Breast epithelium (tissue), 3 donors: ENCODE data around the gene DPP4.

Source experiments
- CTCF ChIP-seq, 3 donors: fragments of 450-650 bp; IDR thresholded peaks; one replicate each; pipeline ENCODE4 v1.5.1; 2016 to 2017; ENCODE audit warnings: antibody characterized with exemption in 3 of 3, mild to moderate bottlenecking in 3 of 3, moderate library complexity in 3 of 3
- POLR2A ChIP-seq: fragments of 450-650 bp; IDR thresholded peaks from one replicate; pipeline ENCODE4 v1.6.1; 2016; ENCODE audit warnings: antibody characterized with exemption, mild to moderate bottlenecking, moderate library complexity
- POLR2AphosphoS5 ChIP-seq, 3 donors: sonication (generic); formaldehyde crosslinking; IDR thresholded peaks; one replicate each; pipeline ENCODE4 v1.6.1; 2017; ENCODE audit warnings: antibody characterized with exemption in 3 of 3

GRCh38 chr2:161972232-161972631 is 101.8 kb downstream of the DPP4 start:
- TF ChIP-seq CTCF (IDR thresholded peaks at IDR 0.05) = no peak
- TF ChIP-seq POLR2AphosphoS5 (IDR thresholded peaks at IDR 0.05) = no peak
- no peak for TF ChIP-seq POLR2A
